IMR-90 (cell line): ENCODE results near the gene FAM20C. TPM values are rescaled to one million over a fixed set of nuclear protein-coding genes. Genes with fewer than 3 reads are reported as not detected.

Experiments
- ATAC-seq: fragments of 200-7000 bp; cut with Tn5 transposase; 2 replicates; pipeline ENCODE4 v1.9.1; 2020; ENCODE audit warnings: low read depth, mild to moderate bottlenecking, moderate library complexity
- BruUV-seq: library from RNA; stranded (reverse); fragments of 400-500 nt; replicated peaks from 2 replicates; lab custom pipeline; 2021; lab: Mats Ljungman, UMichigan
- CTCF ChIA-PET: fragments of 300-600 bp; formaldehyde crosslinking; extraction: SDS; loops from one replicate; lab custom pipeline; 2021; ENCODE audit warnings: antibody characterized with exemption; lab: Yijun Ruan, JAX
- POLR2A ChIA-PET: fragments of 300-600 bp; sonication (Branson Sonifier 250); formaldehyde crosslinking; loops from one replicate; lab custom pipeline; 2022; ENCODE audit warnings: antibody characterized with exemption; ENCODE audit not compliant: unreplicated experiment; lab: Charles Lee
- DNase-seq: peaks from one replicate; pipeline ENCODE4 v3.0.0; 2013
- H2AFZ ChIP-seq: replicated peaks from 2 replicates; pipeline ENCODE3; 2013; ENCODE audit warnings: low read length, mild to moderate bottlenecking; ENCODE audit not compliant: poor library complexity
- H2AK5ac ChIP-seq: 2 replicates; pipeline ENCODE4 v1.6.1; 2013; ENCODE audit warnings: low read depth, low read length, inconsistent platforms
- H2AK9ac ChIP-seq: replicated peaks from 2 replicates; pipeline ENCODE3; 2013; ENCODE audit warnings: mild to moderate bottlenecking, low read depth, low read length, moderate library complexity; ENCODE audit not compliant: poor library complexity
- H2BK120ac ChIP-seq: 2 replicates; pipeline ENCODE4 v1.6.1; 2013; ENCODE audit warnings: low read depth, low read length, inconsistent platforms
- H2BK15ac ChIP-seq: 3 replicates; pipeline ENCODE4 v1.6.1; 2013; ENCODE audit warnings: low read depth, low read length, inconsistent platforms
- H2BK20ac ChIP-seq: 2 replicates; pipeline ENCODE4 v1.6.1; 2013; ENCODE audit warnings: low read depth, mild to moderate bottlenecking, inconsistent platforms, low read length, moderate library complexity
- H2BK5ac ChIP-seq: 2 replicates; pipeline ENCODE4 v1.6.1; 2013; ENCODE audit warnings: mild to moderate bottlenecking, low read depth, low read length, inconsistent platforms; ENCODE audit not compliant: poor library complexity, severe bottlenecking
- H3K14ac ChIP-seq: replicated peaks from 2 replicates; pipeline ENCODE4 v1.6.1; 2013; ENCODE audit warnings: low read depth, low read length, inconsistent platforms
- H3K18ac ChIP-seq: 2 replicates; pipeline ENCODE4 v1.6.1; 2013; ENCODE audit warnings: low read depth, low read length, control low read depth
- H3K23ac ChIP-seq: 2 replicates; pipeline ENCODE4 v1.6.1; 2013; ENCODE audit warnings: low read depth, low read length, inconsistent platforms
- H3K27ac ChIP-seq: 2 replicates; pipeline ENCODE4 v1.5.1; 2013; ENCODE audit warnings: mild to moderate bottlenecking, control low read depth, low read length; ENCODE audit not compliant: insufficient read depth
- H3K27me3 ChIP-seq: 2 replicates; pipeline ENCODE4 v1.6.1; 2013; ENCODE audit warnings: low read length; ENCODE audit not compliant: control insufficient read depth, insufficient read depth
- H3K36me3 ChIP-seq: 2 replicates; pipeline ENCODE4 v1.6.1; 2013; ENCODE audit warnings: low read length, mixed read lengths; ENCODE audit not compliant: control insufficient read depth, insufficient read depth
- H3K4ac ChIP-seq: 2 replicates; pipeline ENCODE4 v1.6.1; 2013; ENCODE audit warnings: low read depth, low read length, inconsistent platforms
- H3K4me1 ChIP-seq: 2 replicates; pipeline ENCODE4 v1.6.1; 2013; ENCODE audit warnings: low read length, mixed read lengths; ENCODE audit not compliant: control insufficient read depth, insufficient read depth
- H3K4me2 ChIP-seq: 2 replicates; pipeline ENCODE4 v1.6.1; 2013; ENCODE audit warnings: low read depth, mild to moderate bottlenecking, control low read depth, low read length, moderate library complexity
- H3K4me3 ChIP-seq: 2 replicates; pipeline ENCODE4 v1.5.1; 2013; ENCODE audit warnings: low read depth, mild to moderate bottlenecking, control low read depth, low read length, moderate library complexity; ENCODE audit not compliant: insufficient read depth
- H3K56ac ChIP-seq: 2 replicates; pipeline ENCODE4 v1.6.1; 2013; ENCODE audit warnings: low read length, inconsistent platforms; ENCODE audit not compliant: insufficient read depth; ENCODE audit errors: extremely low read depth
- H3K79me1 ChIP-seq, 2 experiments: 2 replicates each; pipeline ENCODE4 v1.6.1; 2013; ENCODE audit warnings: low read length in 2 of 2, inconsistent platforms in 1 of 2, low read depth in 1 of 2
- H3K9ac ChIP-seq: 2 replicates; pipeline ENCODE4 v1.6.1; 2013; ENCODE audit warnings: low read depth, low read length, control low read depth
- H3K9me1 ChIP-seq: 2 replicates; pipeline ENCODE4 v1.6.1; 2013; ENCODE audit warnings: low read length, inconsistent platforms; ENCODE audit not compliant: insufficient read depth
- H3K9me3 ChIP-seq: 2 replicates; pipeline ENCODE4 v1.6.1; 2013; ENCODE audit warnings: low read length; ENCODE audit not compliant: control insufficient read depth, insufficient read depth
- H4K20me1 ChIP-seq: 2 replicates; pipeline ENCODE4 v1.6.1; 2013; ENCODE audit warnings: low read length, inconsistent platforms; ENCODE audit not compliant: insufficient read depth
- H4K5ac ChIP-seq: 2 replicates; pipeline ENCODE4 v1.6.1; 2013; ENCODE audit warnings: mild to moderate bottlenecking, low read depth, low read length, control low read depth
- H4K8ac ChIP-seq, 2 experiments: 2 replicates each; pipeline ENCODE4 v1.6.1; 2013; ENCODE audit warnings: low read depth in 2 of 2, low read length in 2 of 2, control low read depth in 1 of 2, inconsistent platforms in 1 of 2
- H4K91ac ChIP-seq: 2 replicates; pipeline ENCODE4 v1.6.1; 2013; ENCODE audit warnings: low read depth, low read length, inconsistent platforms; ENCODE audit not compliant: insufficient read depth
- CEBPB ChIP-seq: IDR thresholded peaks from 2 replicates; pipeline ENCODE4 v1.6.1; 2012; ENCODE audit warnings: low read depth, low read length, improper control_type of control experiment
- CHD1 ChIP-seq: IDR thresholded peaks from 2 replicates; pipeline ENCODE4 v1.6.1; 2012; ENCODE audit warnings: low read depth, low read length, improper control_type of control experiment
- CTCF ChIP-seq: conservative IDR thresholded peaks from 2 replicates; pipeline ENCODE4 v1.5.1; 2012; ENCODE audit warnings: mild to moderate bottlenecking, low read depth, low read length, improper control_type of control experiment
- ELK1 ChIP-seq: fragments of 150-350 bp; IDR thresholded peaks from 2 replicates; pipeline ENCODE4 v1.6.1; 2016; ENCODE audit warnings: low read depth, mild to moderate bottlenecking, low read length, moderate library complexity, borderline replicate concordance
- FOS ChIP-seq: fragments of 150-350 bp; IDR thresholded peaks from 2 replicates; pipeline ENCODE4 v1.6.1; 2016; ENCODE audit warnings: low read depth, low read length
- MAFK ChIP-seq: IDR thresholded peaks from 2 replicates; pipeline ENCODE4 v1.6.1; 2012; ENCODE audit warnings: low read depth, low read length, improper control_type of control experiment
- MXI1 ChIP-seq: IDR thresholded peaks from 2 replicates; pipeline ENCODE4 v1.6.1; 2012; ENCODE audit warnings: low read depth, mild to moderate bottlenecking, low read length, moderate library complexity, borderline replicate concordance
- NFE2L2 ChIP-seq: fragments of 150-350 bp; IDR thresholded peaks from 2 replicates; pipeline ENCODE4 v1.6.1; 2016; ENCODE audit warnings: low read depth, mild to moderate bottlenecking, low read length
- POLR2A ChIP-seq: IDR thresholded peaks from 2 replicates; pipeline ENCODE4 v1.6.1; 2012; ENCODE audit warnings: mild to moderate bottlenecking, low read depth, low read length
- RAD21 ChIP-seq: IDR thresholded peaks from 2 replicates; pipeline ENCODE4 v1.6.1; 2012; ENCODE audit warnings: low read length, improper control_type of control experiment
- RCOR1 ChIP-seq: IDR thresholded peaks from 2 replicates; pipeline ENCODE4 v1.6.1; 2012; ENCODE audit warnings: mild to moderate bottlenecking, low read length, improper control_type of control experiment; ENCODE audit not compliant: insufficient replicate concordance
- SMC3 ChIP-seq: fragments of 150-350 bp; IDR thresholded peaks from 2 replicates; pipeline ENCODE4 v1.6.1; 2016; ENCODE audit warnings: low read depth, mild to moderate bottlenecking, antibody characterized with exemption, low read length, moderate library complexity
- USF2 ChIP-seq: fragments of 150-350 bp; IDR thresholded peaks from 2 replicates; pipeline ENCODE4 v1.6.1; 2017; ENCODE audit warnings: mild to moderate bottlenecking, antibody characterized with exemption, low read length, low read depth
- WGBS, 2 experiments: methylation state at CpG; one replicate each; pipeline versions ENCODE4 v1.1.5 to v1.1.7; 2013; ENCODE audit warnings: missing lambda C conversion rate in 2 of 2; ENCODE audit not compliant: insufficient read length in 1 of 2; ENCODE audit errors: extremely low coverage in 2 of 2; 5-methylcytosine and 5-hydroxymethylcytosine counted together
- dilution Hi-C: fragments of 300-500 bp; cut with HindIII; formaldehyde crosslinking; loops from one replicate; pipeline ENCODE4 v1.14.3; 2018; ENCODE audit warnings: low sequenced_read_pairs; ENCODE audit not compliant: unreplicated experiment
- in situ Hi-C: fragments of 300-500 bp; cut with MboI; formaldehyde crosslinking; loops from 3 replicates; pipeline ENCODE4 v1.14.3; 2019; ENCODE audit warnings: low sequenced_read_pairs, inconsistent platforms, mixed read lengths
- intact Hi-C: fragments of 100-400 bp; cut with micrococcal nuclease; formaldehyde crosslinking; loops from 2 replicates; pipeline ENCODE4 v1.10.0; 2022
- polyA plus RNA-seq, 3 experiments: library from polyadenylated mRNA; depleted of rRNA; stranded (reverse); fragments of >200 nt; gene quantifications; 2 replicates each; pipeline ENCODE4 v1.2.3, GENCODE V29; 2012; ENCODE audit warnings: low replicate concordance in 1 of 3
- total RNA-seq: library from RNA; depleted of rRNA; stranded (reverse); fragments of >200 nt; gene quantifications from 2 replicates; pipeline ENCODE4 v1.2.3, GENCODE V29; 2012

FAM20C gene
- total and polyA plus RNA-seq, 2 of the 4 experiments (the other 2 are of a cell fraction), result 7.7 to 36.6 TPM

DNA sequence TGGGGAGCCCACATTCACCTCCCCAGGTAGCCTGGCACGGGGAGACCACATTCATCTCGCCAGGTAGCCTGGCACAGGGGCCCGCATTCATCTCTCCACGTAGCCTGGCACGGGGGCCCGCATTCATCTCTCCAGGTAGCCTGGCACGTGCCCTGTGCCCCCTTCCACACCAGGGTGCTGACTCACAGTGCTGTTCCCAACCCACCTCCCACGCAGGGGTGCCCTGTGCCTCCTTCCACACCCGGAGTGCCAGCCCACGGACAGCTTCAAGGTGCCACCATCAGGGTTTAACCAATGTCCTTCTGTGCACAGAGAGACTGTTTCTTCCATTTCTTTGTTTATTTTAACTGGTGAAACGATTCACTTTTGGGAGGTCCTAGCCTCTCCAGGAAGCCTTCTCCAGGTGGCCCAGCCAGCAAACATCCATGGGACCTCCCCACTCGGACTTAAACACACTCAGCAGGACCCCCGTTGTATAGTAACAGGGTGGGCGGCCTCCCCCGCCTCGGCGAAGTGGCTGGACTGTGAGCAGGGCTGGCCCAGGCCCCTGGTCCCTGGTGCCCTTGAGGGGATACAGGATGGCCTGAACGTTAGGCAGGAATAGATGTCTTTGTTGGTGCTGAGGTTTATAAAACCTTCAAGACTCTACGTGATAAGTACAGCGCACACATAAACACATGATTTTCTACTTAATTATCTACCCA, 56.5 kb downstream of the FAM20C start:
- dilution Hi-C loops, result no loop called here

More for the DNA sequence above, 56.5 kb downstream of the FAM20C start:
- Histone ChIP-seq H3K9ac (no peak overlapping the region), H2AK9ac (no peak overlapping the region), H4K8ac (no peak overlapping the region), H3K4me3 (no peak overlapping the region), H2AFZ (no peak overlapping the region), H4K20me1 (peaks cover 13% of the 10 kb centered on the region), H3K4me1 (no peaks in the 10 kb centered on the region), H2BK5ac (no peak overlapping the region), H3K4me2 (no peak overlapping the region), H3K27ac (no peak overlapping the region), H2BK15ac (no peak overlapping the region), H4K5ac (no peak overlapping the region), H3K18ac (no peak overlapping the region), H3K14ac (no peak overlapping the region), H3K9me1 (no peaks in the 10 kb centered on the region), H3K9me3 (no peaks in the 10 kb centered on the region), H3K4ac (no peak overlapping the region), H3K23ac (no peak overlapping the region), H2BK20ac (no peak overlapping the region), H3K56ac (no peak overlapping the region), H3K36me3 (peaks cover 94% of the 10 kb centered on the region), H3K79me1 (peaks cover 14 to 18% of the 10 kb centered on the region in 2 experiments; a peak in 3 of 4 replicates), H2AK5ac (no peak overlapping the region), H2BK120ac (no peak overlapping the region), H4K91ac (no peak overlapping the region), H3K27me3 (no peaks in the 10 kb centered on the region)
- no TSS peak for BruUV-seq
- in situ Hi-C loops (no loop called here), intact Hi-C loops (no loop called here)
- ATAC-seq (no peak), DNase-seq (no peak)
- 100% methylated on average over 1 of the region's 20 CpGs; no CpG with 5 or more reads in 1 of the 2 experiments for WGBS, 2 experiments
- TF ChIP-seq CEBPB (no peak), FOS (no peak), RCOR1 (no peak), ELK1 (no peak), POLR2A (no peak), MAFK (no peak), RAD21 (no peak), CTCF (no peak), SMC3 (no peak), NFE2L2 (no peak), USF2 (no peak), CHD1 (no peak), MXI1 (no peak)
- ChIA-PET POLR2A (no interaction called here), CTCF (no interaction called here)
